Mesendoderm (in vitro differentiated cells): ENCODE results near the gene TCP10L.

Experiments
- DNase-seq: peaks from one replicate; pipeline ENCODE4 v3.0.0; 2013
- H2AK5ac ChIP-seq: 2 replicates; pipeline ENCODE4 v1.6.1; 2013; ENCODE audit warnings: low read length, inconsistent platforms
- H2BK120ac ChIP-seq: 2 replicates; pipeline ENCODE4 v1.6.1; 2013; ENCODE audit warnings: low read depth, mild to moderate bottlenecking, low read length, moderate library complexity, mixed read lengths
- H2BK15ac ChIP-seq: replicated peaks from 2 replicates; pipeline ENCODE4 v1.6.1; 2013; ENCODE audit warnings: low read depth, mild to moderate bottlenecking, moderate library complexity
- H2BK5ac ChIP-seq: 2 replicates; pipeline ENCODE4 v1.6.1; 2013; ENCODE audit warnings: low read length, inconsistent platforms
- H3K18ac ChIP-seq: 2 replicates; pipeline ENCODE4 v1.6.1; 2013; ENCODE audit warnings: mild to moderate bottlenecking, low read length, mixed read lengths
- H3K23ac ChIP-seq: one replicate; pipeline ENCODE4 v1.6.1; 2013; ENCODE audit warnings: low read length
- H3K27ac ChIP-seq: 2 replicates; pipeline ENCODE4 v1.5.1; 2013; ENCODE audit warnings: low read depth, mild to moderate bottlenecking, inconsistent platforms, low read length, moderate library complexity
- H3K27me3 ChIP-seq: 2 replicates; pipeline ENCODE4 v1.6.1; 2013; ENCODE audit warnings: low read length, control low read depth, mild to moderate bottlenecking, inconsistent platforms; ENCODE audit not compliant: insufficient read depth, poor library complexity
- H3K36me3 ChIP-seq: 2 replicates; pipeline ENCODE4 v1.6.1; 2013; ENCODE audit warnings: low read length, inconsistent platforms; ENCODE audit not compliant: control insufficient read depth, insufficient read depth
- H3K4ac ChIP-seq: one replicate; pipeline ENCODE4 v1.6.1; 2013; ENCODE audit warnings: low read depth, mild to moderate bottlenecking, low read length, moderate library complexity
- H3K4me1 ChIP-seq: 2 replicates; pipeline ENCODE4 v1.6.1; 2013; ENCODE audit warnings: low read depth, low read length, inconsistent platforms; ENCODE audit not compliant: control insufficient read depth
- H3K4me2 ChIP-seq: 2 replicates; pipeline ENCODE4 v1.6.1; 2013; ENCODE audit warnings: low read length
- H3K4me3 ChIP-seq: 2 replicates; pipeline ENCODE4 v1.5.1; 2013; ENCODE audit warnings: mild to moderate bottlenecking, low read length
- H3K56ac ChIP-seq: one replicate; pipeline ENCODE4 v1.6.1; 2013; ENCODE audit warnings: low read length
- H3K79me1 ChIP-seq: 2 replicates; pipeline ENCODE4 v1.6.1; 2013; ENCODE audit warnings: low read length, inconsistent platforms
- H3K79me2 ChIP-seq: 2 replicates; pipeline ENCODE4 v1.6.1; 2013; ENCODE audit warnings: mild to moderate bottlenecking, low read length; ENCODE audit not compliant: control insufficient read depth, insufficient read depth
- H3K9ac ChIP-seq: 2 replicates; pipeline ENCODE4 v1.6.1; 2013; ENCODE audit warnings: low read length, inconsistent platforms
- H4K5ac ChIP-seq: one replicate; pipeline ENCODE4 v1.6.1; 2013; ENCODE audit warnings: low read length
- H4K8ac ChIP-seq: one replicate; pipeline ENCODE4 v1.6.1; 2013; ENCODE audit warnings: low read depth, mild to moderate bottlenecking, control low read depth, low read length, moderate library complexity
- WGBS: extraction: QIAGEN DNeasy Blood & Tissue Kit; methylation state at CpG from one replicate; pipeline ENCODE4 v1.1.7; 2013; ENCODE audit warnings: low lambda C conversion rate, missing lambda C conversion rate; ENCODE audit not compliant: insufficient coverage; ENCODE audit errors: extremely low coverage; 5-methylcytosine and 5-hydroxymethylcytosine counted together

Gene TCP10L

GRCh38 chr21:32604464-32604863, 19.1 kb upstream of the TCP10L start:
- Histone ChIP-seq H3K4me1 (peaks cover 6% of the 10 kb centered on the region), H3K36me3 (peaks cover 4% of the 10 kb centered on the region), H4K5ac (no peak overlapping the region), H2BK120ac (no peak overlapping the region), H3K27ac (no peak overlapping the region), H2BK5ac (no peak overlapping the region), H3K79me2 (no peaks in the 10 kb centered on the region), H3K18ac (no peak overlapping the region), H2AK5ac (no peak overlapping the region), H3K79me1 (no peaks in the 10 kb centered on the region), H3K27me3 (no peaks in the 10 kb centered on the region), H3K4ac (no peak overlapping the region), H2BK15ac (no peak overlapping the region), H3K4me3 (no peak overlapping the region), H3K23ac (no peak overlapping the region), H4K8ac (no peak overlapping the region), H3K56ac (no peak overlapping the region), H3K4me2 (no peak overlapping the region), H3K9ac (no peak overlapping the region)
- WGBS: no CpG with 5 or more reads among the region's 8 CpGs
- DNase-seq: peak; percentile 16

DNA sequence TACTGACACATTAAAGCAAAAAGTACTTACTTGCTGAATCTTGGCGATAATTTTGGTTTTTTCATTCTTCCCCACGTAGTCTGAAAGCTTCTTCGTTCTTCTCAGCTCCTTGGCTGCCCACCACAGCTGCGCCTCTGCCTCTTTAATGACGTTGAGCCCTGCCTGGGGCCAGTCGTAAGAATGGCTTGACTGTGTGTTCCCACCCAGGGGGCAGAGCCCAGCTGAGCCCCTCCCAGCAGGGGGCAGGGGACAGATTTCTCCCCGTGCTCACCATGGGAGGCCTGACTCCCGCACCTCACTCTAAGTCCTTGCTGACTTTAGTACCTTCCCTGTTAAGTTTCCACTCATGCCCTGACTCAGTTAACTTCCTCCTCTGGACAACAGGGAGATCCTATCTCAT, 17.8 kb upstream of the TCP10L start:
- no CpG with 5 or more reads among the region's 8 CpGs for WGBS
- H3K36me3 ChIP-seq: peaks cover 4% of the 10 kb centered on the region

DNA sequence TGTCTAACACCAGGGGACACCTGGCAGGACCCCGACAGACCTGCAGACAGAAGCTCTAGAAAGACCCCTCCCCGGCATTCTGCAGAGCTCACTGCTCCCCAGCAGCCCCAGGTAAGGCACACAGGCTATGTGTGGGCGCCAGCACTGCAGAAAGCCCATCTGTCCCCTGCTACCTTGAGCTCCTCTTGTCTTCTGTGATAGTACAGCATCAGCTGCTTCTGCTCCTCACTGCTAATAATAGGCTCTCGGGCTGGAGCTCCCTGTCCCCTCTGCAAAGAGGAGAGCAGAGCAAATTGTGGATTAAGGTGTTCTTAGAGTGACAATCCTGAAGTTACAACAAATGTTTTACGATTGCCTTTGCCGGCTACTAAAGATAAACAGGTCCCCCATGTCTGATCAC, 16.8 kb upstream of the TCP10L start:
- WGBS: no CpG with 5 or more reads among the region's 6 CpGs
- Histone ChIP-seq H3K18ac (no peak overlapping the region), H3K79me1 (no peaks in the 10 kb centered on the region), H3K4me1 (peaks cover 6% of the 10 kb centered on the region), H2BK15ac (no peak overlapping the region), H3K27me3 (no peaks in the 10 kb centered on the region), H4K8ac (no peak overlapping the region), H3K23ac (no peak overlapping the region), H2BK5ac (no peak overlapping the region), H3K27ac (no peak overlapping the region), H2BK120ac (no peak overlapping the region), H3K4me3 (no peak overlapping the region), H3K36me3 (peaks cover 4% of the 10 kb centered on the region), H3K56ac (no peak overlapping the region), H2AK5ac (no peak overlapping the region), H4K5ac (no peak overlapping the region), H3K4me2 (no peak overlapping the region), H3K4ac (no peak overlapping the region), H3K79me2 (no peaks in the 10 kb centered on the region), H3K9ac (no peak overlapping the region)
- DNase-seq: no peak

More for the DNA sequence above, 17.8 kb upstream of the TCP10L start:
- Histone ChIP-seq H2BK15ac (no peak overlapping the region), H4K8ac (no peak overlapping the region), H3K23ac (no peak overlapping the region), H3K9ac (no peak overlapping the region), H3K79me1 (no peaks in the 10 kb centered on the region), H3K18ac (no peak overlapping the region), H3K4ac (no peak overlapping the region), H3K56ac (no peak overlapping the region), H2BK120ac (no peak overlapping the region), H2AK5ac (no peak overlapping the region), H3K27ac (no peak overlapping the region), H3K27me3 (no peaks in the 10 kb centered on the region), H3K4me2 (no peak overlapping the region), H4K5ac (no peak overlapping the region), H3K4me3 (no peak overlapping the region), H3K4me1 (peaks cover 6% of the 10 kb centered on the region), H3K79me2 (no peaks in the 10 kb centered on the region), H2BK5ac (no peak overlapping the region)
- no peak for DNase-seq

GRCh38 chr21:32599526-32599925, 14.2 kb upstream of the TCP10L start:
- H3K18ac ChIP-seq: no peak overlapping the region
- H3K36me3 ChIP-seq: peaks cover 4% of the 10 kb centered on the region
- H3K27me3 ChIP-seq: no peaks in the 10 kb centered on the region
- H3K9ac ChIP-seq: no peak overlapping the region
- H3K27ac ChIP-seq: no peak overlapping the region
- H3K79me2 ChIP-seq: no peaks in the 10 kb centered on the region
- no peak overlapping the region for H2BK5ac ChIP-seq
- no peak overlapping the region for H3K56ac ChIP-seq
- H3K4ac ChIP-seq: no peak overlapping the region
- WGBS: no CpG with 5 or more reads among the region's 8 CpGs
- no peak overlapping the region for H2BK15ac ChIP-seq
- no peaks in the 10 kb centered on the region for H3K79me1 ChIP-seq
- H2BK120ac ChIP-seq: no peak overlapping the region
- no peak overlapping the region for H4K5ac ChIP-seq
- H3K4me2 ChIP-seq: no peak overlapping the region
- H2AK5ac ChIP-seq: no peak overlapping the region
- no peak for DNase-seq
- no peak overlapping the region for H3K23ac ChIP-seq
- no peaks in the 10 kb centered on the region for H3K4me1 ChIP-seq
- no peak overlapping the region for H4K8ac ChIP-seq
- H3K4me3 ChIP-seq: no peak overlapping the region

DNA sequence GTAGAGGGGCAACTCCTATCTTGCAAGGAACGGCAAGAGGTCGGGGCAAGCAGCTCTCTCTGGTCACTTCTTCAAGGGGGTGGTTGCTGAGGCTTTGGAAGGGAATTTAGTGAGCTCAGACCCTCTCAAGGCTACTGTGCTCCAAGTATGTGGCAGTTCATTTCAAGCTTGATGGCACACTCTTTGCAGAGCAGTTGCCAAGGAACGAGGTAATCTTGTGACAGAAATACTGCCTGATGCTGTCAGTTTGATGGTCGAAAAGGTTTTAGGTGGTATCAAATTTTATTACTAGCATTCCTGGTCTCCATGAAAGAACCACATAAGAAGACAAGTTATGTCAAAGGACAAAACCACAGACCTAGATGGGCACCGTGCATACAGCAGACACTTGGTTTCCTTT, 13.8 kb upstream of the TCP10L start:
- no CpG with 5 or more reads among the region's 5 CpGs for WGBS
- Histone ChIP-seq H3K4me3 (no peak overlapping the region), H3K4ac (no peak overlapping the region), H4K8ac (no peak overlapping the region), H3K79me2 (no peaks in the 10 kb centered on the region), H3K27ac (no peak overlapping the region), H3K79me1 (no peaks in the 10 kb centered on the region), H2BK15ac (no peak overlapping the region), H3K4me1 (no peaks in the 10 kb centered on the region), H2AK5ac (no peak overlapping the region), H3K27me3 (no peaks in the 10 kb centered on the region), H3K36me3 (peaks cover 4% of the 10 kb centered on the region), H4K5ac (no peak overlapping the region), H3K23ac (no peak overlapping the region), H2BK5ac (no peak overlapping the region), H3K9ac (no peak overlapping the region), H2BK120ac (no peak overlapping the region), H3K56ac (no peak overlapping the region), H3K18ac (no peak overlapping the region), H3K4me2 (no peak overlapping the region)
- DNase-seq: no peak

DNA sequence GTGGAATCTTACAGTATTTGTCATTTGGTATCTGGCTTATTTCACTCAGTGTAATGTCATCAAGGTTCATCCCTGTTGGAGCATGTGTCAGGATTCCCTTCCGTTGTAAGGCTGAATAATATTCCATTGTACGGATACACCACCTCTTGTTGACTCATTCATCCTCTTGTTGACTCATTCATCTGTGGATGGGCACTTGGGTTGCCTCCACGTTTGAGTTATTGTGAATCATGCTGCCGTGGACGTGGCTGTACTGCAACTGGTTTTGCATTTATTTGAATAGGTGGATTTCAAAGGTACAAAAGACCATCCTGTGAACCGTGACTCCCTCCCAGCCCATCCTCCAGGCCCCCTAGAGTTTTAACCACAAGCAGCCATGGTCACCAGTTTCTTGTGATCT, 11.9 kb upstream of the TCP10L start:
- H3K4me1 ChIP-seq: no peaks in the 10 kb centered on the region
- no peak overlapping the region for H4K5ac ChIP-seq
- H3K56ac ChIP-seq: no peak overlapping the region
- H3K9ac ChIP-seq: no peak overlapping the region
- H2AK5ac ChIP-seq: no peak overlapping the region
- no peaks in the 10 kb centered on the region for H3K79me2 ChIP-seq
- H3K27me3 ChIP-seq: no peaks in the 10 kb centered on the region
- H3K23ac ChIP-seq: no peak overlapping the region
- H2BK120ac ChIP-seq: no peak overlapping the region
- no peak overlapping the region for H4K8ac ChIP-seq
- DNase-seq: no peak
- no CpG with 5 or more reads among the region's 6 CpGs for WGBS
- H3K27ac ChIP-seq: no peak overlapping the region
- H3K79me1 ChIP-seq: no peaks in the 10 kb centered on the region
- peaks cover 1% of the 10 kb centered on the region for H3K36me3 ChIP-seq
- no peak overlapping the region for H2BK5ac ChIP-seq
- no peak overlapping the region for H3K4me2 ChIP-seq
- H2BK15ac ChIP-seq: no peak overlapping the region
- no peak overlapping the region for H3K4me3 ChIP-seq
- H3K18ac ChIP-seq: no peak overlapping the region
- H3K4ac ChIP-seq: no peak overlapping the region
